ENCODE data around the gene FKBP6.
"Not testable (repeated sequence)": the region's sequence is repeated elsewhere in the genome, so short reads cannot be mapped to it uniquely, and the experiment has no call there.

The FKBP6 gene

DNA sequence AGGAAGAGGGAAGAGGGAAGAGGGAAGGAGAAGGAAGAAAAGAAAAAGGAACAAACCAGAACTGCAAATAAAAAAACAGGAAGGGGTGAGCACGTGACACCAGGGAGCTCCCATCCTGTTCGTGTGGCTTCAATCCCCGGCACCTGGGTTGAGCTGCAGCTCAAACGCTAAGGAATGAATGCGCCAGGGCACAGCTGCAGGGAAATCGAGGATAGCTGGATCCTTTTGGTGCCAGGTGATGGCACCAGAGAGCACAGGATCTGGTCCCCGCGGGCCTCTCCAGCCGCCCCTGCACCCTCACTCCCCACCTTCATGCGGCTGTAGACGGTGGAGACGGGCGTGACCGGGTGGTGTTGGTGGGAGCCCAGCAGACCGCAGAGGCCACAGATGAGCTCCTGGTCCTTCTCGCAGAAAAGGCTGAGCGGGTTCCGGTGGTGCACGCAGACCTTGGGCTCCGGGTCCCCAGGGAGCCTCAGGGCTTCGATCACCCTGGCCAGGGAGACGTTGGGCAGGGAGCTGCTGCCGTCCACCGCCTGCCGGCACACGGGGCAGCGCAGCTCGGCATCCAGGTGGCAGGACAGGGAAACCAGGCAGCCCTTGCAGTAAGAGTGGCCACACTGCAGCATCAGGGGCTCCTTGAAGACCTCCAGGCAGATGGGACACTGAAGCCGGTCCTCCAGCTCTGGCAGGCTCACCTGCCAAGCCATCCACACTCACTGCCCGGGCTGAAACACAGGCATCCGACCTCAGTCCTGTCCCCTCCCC lies 3.7 kb upstream of the FKBP6 start:
- not testable (repeated sequence) for DNase-seq (ENCODE audit: low read depth in 2 of 2)

DNA sequence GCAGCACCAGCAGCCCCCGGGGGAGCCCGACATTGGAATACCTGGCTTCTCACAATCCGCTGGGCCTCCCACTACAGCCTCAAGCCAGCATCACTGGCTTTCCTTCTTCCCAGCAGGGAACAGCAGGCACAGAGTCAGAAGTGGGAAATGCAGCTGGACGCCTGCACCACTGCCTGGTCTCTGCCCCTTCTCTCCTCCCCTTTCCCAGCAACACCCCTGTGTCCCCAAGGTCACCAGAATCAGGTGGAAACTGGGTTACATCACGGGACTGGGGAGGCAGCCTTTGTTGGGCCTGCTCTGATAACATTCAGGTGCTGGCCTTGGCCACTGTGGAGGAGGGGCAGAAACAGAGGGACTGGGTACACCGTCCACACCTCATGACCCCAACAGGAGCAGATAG lies 2.5 kb upstream of the FKBP6 start:
- not testable (repeated sequence) for DNase-seq (ENCODE audit: low read depth in 2 of 2)

DNA sequence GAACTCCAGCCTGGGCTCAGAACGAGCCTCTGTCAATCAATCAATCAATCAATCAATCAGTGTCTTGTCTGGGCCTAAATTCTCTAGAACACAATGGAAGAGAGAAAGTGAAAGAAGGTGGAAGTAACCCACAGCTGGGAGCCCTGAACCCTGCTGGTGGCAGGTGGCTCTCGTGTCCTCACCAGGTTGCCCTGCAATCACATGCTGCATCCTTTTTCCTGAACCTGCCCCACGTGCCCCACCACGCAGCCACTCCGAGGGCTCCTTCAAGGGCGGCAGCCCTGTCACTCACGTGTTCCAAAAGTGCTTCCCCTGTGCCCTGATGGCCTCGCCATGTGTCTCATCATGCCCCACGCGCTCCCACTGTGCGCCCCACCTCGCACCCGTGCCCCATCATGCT lies 512 bp upstream of the FKBP6 start:
- not testable (repeated sequence) for DNase-seq (ENCODE audit: low read depth in 2 of 2)

DNA sequence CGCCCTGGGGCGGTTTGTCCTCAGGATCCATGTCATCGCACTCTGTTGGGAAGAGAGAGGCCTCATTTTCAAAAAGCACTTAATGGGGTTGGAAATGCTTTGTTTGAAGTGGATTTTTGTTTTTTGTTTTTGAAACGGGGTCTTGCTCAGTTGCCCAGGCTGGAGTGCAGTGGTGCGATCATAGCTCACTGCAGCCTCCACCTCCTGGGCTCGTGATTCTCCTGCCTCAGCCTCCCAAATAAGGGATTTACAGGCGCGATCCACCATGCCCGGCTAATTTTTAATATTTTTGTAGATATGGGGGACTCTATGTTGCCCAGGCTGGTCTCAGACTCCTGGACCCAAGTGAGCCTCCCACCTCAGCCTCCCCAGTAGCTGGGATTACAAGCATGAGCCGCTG lies 735 bp downstream of the FKBP6 start:
- DNase-seq (ENCODE audit: low read depth in 2 of 2): no peak

DNA sequence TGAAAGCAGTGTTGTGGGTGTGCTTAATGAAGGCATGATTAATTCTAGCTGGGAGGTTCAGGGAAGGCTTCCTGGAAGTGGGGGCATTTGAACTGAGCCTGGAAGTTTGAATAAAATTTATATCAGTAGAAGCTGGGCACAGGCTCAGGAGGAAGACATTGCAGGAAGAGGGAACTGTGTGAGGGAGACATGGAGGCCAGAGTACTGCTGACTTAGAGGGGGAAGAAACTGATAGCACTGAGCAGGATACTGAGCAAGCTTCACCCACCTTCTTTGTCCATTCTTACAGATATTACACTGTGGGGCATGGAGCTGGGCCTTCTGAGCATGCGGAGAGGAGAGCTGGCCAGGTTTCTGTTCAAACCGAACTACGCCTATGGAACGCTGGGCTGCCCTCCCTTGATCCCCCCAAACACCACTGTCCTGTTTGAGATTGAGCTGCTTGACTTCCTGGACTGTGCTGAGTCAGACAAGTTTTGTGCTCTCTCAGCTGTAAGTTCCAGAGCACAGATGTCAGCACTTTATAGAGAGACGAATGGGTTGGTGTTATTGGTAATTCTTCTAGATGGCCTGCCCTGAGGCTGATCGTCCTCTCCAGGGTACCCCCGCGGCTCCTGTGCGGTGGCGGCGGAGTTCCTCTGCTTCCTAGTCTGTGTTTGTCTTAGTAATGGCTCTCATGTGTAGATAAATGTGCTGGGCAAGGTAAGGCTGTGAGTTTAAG lies 2.1 kb downstream of the FKBP6 start:
- no peak for DNase-seq (ENCODE audit: low read depth in 2 of 2)

DNA sequence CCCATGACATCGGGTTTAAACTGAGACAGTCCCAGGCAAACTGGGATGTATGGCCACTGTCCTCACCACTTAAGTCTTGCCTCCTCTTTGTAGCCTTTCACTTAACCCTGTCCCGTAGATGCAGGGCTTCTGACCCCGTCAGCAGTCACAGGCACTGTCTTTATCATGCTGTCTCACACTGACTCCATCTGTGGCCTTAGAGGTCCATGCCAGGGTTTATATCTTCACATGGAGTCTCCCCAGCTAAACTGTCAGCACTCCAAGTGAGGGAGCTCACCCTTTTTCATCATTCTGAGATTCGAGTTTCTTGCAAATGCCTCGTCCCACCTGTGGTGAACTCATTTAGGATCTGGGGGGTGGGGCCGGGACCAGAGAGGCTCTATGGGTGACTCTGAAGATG lies 2.8 kb downstream of the FKBP6 start:
- DNase-seq (ENCODE audit: low read depth in 2 of 2): no peak

DNA sequence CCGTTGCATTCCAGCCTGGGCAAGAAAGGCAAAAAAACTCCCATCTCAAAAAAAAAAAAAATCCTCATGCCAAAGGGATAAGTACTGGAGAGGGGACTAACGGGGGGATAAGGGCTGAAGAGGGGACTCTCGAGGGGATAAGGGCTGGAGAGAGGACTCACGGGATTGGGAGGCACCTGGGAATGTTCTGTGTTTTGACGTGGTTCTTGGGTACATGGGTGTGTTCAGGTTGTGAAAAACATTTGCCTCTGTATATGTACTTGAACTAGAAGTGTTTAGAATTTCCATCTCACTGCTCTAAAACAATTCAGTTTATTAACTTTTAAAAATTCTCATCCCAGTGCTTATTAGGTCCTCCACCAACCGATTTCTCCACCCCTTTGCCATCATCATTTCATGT lies 4.5 kb downstream of the FKBP6 start:
- no peak for DNase-seq (ENCODE audit: low read depth in 2 of 2)

DNA sequence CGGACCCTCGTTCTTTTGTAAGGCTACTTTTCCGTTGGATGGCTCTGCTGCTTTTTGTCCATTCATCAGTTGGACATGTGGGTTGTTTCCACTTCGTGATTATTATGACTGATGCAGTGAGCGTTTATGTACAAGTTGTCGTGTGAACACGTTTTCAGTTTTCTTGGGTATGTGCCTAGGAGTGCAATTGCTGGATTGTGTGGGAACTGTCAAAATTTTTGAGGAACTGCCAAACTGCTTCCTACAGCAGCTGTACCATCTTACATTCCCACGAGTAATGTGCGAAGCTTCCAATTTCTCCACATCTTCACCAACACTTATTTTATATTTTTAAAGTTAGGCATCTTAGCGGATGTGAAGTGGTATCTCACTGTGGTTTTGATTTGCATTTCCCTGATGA lies 10.4 kb downstream of the FKBP6 start:
- no peak for DNase-seq (ENCODE audit: low read depth in 2 of 2)

DNA sequence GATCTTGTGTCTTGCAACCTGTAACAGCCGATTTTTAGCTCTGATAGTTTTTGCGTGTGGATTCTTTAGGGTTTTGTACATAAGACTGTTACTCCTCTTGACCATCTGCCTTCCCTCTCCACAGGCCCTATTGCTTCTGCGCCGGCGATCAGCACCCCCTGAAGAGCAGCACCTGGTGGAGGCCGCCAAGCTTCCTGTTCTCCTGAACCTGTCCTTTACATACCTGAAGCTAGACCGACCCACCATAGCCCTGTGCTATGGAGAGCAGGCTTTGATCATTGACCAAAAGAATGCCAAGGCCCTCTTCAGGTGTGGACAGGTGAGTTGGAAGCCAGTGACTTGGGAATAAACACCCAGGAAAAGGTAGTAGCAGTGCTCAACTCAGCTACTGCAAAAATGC lies 12.6 kb downstream of the FKBP6 start:
- no peak for DNase-seq (ENCODE audit: low read depth in 2 of 2)

DNA sequence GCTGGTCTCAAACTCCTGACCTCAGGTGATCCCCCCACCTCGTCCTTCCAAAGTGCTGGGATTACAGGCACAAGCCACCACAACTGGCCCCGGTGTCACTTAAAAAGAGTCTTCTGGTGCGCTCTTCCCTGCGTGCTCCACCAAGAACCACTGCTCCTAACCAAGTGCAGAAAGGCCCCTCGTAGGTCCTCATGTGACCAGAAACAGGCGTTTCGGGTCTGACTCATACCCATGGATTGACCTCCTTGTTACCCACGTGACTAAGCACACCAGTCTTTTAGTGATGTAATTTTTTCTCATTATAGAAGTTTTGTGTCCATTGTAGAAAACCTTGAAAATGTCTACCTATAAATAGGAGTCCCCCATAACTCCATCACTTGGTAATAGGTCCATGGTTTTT lies 13.9 kb downstream of the FKBP6 start:
- DNase-seq (ENCODE audit: low read depth in 2 of 2): peak; percentile 32 to 33

DNA sequence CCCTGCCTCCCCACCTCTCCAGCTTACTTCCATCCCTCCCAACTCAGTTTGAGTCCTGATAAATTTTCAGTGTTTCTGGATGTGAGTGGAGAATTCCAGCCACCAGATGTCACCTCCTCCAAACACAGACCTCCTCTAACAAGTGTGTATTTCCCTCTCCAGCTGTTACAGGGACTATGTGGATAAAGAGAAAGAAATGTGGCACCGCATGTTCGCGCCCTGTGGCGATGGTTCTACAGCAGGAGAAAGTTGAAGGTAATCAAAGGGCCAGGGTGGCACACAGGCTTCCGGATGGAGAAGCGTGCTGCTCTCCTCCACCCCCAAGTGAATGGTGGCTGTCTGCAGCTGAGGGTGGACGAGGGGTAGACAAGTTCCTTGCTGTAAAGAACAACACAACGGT lies 14.7 kb downstream of the FKBP6 start:
- peak; percentile 23 to 28 for DNase-seq (ENCODE audit: low read depth in 2 of 2)

DNA sequence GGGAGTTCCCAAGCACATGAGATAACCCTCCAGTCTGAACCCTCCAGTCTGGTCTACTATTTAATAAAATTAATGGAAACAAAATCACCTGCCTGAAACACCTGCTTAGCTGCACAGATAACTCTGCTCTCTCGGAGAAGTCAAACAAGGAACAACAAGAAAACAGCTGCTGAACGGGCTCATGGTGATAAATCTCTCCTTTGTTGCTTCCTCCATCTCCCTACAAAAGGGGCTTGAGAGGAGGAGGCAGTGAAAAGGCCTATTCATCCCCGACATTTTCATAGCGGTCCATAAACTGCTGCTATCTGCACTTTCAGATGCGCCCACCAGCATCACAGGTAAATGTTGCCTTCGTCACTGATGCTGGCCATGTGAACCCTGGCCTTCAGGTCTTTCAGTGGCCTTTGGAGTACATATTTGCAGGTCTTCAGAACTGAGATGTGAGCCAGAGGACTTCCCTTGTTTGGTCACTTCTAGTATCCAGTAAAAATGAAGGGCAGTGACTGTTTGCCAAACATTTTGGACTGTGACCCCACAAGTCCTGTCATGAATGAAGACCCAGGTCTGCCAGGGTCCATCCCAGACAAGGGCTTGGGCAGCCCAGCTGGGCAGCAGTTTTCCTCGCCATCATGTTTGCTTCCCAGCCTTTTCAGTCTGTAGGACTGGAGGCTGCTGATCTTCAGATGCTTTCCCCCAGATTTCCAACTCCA lies 15.9 kb downstream of the FKBP6 start:
- no peak for DNase-seq (ENCODE audit: low read depth in 2 of 2)

DNA sequence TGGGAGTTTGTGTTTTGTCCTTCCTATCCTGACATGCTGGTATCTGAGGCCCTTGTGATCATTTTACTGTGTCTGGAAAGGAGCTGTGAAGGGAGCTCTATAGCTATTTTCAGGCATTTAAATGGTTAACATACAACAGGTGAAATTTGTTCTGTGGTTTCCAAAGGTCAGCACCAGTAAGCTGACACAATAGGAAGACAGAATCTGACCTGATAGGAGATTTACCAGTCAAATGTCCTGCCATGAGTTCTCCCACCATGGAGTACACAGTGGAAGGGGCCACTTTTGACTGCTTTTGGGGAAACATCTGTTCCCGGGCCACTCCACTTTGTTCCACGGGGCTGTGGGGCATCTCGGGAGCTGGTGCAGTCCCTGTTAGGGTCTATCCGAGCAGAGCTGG lies 17.6 kb downstream of the FKBP6 start:
- DNase-seq (ENCODE audit: low read depth in 2 of 2): no peak

DNA sequence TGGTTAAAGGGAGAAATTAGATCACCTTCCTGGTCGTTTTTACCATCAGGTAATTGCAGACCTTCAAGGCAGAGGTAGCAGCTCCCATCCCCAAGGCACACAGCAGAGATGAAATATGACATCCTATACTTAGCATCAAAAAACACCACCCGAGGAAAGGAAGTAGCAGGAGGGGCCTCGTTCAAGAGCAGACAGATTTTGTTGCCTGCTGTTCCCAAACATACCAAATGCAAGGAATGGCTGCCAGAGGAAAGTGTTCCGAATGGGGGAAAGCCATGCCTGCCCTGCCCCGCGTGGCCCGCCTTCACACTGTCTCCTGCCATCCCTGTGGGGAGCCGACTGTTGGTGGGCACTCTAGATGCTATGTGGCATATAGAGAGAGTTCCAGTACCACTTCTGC lies 18.0 kb downstream of the FKBP6 start:
- no peak for DNase-seq (ENCODE audit: low read depth in 2 of 2)

DNA sequence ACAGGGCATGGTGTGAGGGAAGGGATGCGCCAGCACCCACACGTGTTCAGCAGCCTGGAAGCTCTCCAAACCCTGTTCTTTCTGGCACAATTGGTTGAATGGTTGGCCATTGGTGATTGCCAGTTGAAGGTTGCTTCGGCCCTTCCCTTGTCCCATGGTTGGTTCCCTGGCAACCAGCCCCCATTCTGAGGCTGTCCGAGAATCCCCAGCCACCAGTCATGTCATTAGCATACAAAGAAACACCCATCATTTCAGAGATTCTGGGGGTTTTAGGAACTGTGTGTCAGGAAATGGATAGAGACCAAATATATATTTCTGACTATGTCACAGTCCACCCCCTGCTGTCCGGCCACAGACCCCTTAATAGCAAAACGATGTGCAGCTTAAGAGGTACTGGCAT lies 21.8 kb downstream of the FKBP6 start:
- no peak for DNase-seq (ENCODE audit: low read depth in 2 of 2)

DNA sequence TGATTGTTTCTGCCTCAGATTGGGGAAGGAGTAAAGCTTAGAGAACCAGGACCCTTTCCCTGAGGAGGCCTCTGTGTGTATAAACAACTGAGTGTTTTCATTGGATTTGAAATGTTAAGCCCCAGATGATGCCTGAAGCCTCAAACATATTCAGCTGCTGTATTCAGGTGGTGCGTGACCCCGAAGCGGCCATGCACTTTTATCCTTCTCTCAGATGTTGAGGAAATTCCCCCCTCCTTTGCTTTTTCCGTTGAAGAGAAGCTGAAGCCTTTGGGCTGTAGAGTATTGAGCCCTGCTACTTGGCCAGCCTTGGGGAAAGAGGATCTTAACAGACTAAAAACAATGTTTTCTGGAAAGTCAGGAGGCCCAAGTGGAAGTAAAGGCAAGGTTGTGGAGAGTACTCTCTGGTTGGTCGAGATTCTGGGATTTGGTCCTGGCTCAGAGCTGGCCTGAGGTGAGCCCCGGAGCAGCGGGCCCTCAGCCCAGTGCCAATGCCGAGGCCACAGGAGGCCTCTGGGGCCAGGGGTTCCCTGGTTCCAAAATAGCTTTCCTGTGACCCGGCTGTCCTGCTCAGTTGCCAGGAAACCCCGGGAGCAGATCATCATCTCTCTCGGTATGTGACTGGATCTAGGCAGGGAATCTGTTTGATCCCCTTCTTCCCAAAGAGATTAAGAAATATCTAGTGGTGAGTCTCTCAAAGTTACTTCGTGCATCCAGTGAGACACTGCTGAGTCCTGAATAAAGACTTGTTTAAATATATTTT lies 22.5 kb downstream of the FKBP6 start:
- DNase-seq (ENCODE audit: low read depth in 2 of 2): no peak

DNA sequence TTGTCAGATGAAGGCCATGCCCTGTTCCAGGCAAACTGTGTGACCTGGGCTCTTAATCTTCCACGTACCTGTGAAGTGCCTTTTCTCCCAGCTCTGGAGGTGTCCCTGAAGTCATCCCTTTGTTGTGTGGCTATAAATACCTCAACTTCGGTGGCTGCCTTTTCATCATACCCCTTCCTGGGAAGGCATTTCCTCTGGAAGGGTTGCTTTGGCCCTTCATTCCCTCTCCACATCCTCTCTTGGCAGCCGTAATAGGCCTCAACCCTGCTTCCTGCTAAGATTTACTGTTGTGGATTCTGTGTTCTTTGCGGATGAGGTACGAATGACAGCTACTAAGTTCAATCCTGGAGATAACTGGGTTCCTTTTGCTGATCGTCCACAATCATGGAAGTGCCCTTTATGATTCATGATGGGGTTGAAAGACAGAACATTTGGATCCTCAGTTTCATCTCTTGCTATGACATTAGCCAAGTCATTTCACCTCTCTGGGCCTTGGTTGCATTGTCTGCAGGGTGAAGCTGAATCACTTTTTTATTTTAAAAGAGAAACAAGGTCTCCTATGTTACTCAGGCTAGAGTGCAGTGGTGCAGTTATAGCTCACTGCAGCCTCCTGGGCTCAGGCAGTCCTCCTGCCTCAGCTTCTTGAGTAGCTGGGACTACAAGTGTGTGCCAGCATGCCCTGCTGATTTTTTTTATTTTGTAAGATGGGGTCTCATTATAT lies 23.6 kb downstream of the FKBP6 start:
- DNase-seq (ENCODE audit: low read depth in 2 of 2): no peak

DNA sequence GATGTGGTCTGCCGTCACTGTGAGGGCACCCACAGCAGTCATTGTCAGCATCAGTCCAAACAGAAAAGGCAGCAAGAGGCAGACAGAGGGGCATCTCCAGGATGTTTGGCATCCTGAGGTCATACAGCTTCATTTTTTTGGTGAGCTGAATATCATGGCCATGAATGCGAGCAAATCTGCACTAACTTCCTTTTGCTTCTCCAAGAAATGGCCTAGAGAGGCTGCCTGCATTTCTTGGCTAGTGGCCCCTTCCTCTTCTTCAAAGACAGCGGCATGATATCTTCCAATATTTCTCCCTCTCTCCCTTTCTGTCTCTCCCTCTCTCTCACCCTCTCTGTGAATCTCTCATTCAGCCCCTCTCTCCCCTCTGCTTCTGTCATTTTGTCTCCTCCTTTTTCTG lies 24.8 kb downstream of the FKBP6 start:
- DNase-seq (ENCODE audit: low read depth in 2 of 2): no peak

DNA sequence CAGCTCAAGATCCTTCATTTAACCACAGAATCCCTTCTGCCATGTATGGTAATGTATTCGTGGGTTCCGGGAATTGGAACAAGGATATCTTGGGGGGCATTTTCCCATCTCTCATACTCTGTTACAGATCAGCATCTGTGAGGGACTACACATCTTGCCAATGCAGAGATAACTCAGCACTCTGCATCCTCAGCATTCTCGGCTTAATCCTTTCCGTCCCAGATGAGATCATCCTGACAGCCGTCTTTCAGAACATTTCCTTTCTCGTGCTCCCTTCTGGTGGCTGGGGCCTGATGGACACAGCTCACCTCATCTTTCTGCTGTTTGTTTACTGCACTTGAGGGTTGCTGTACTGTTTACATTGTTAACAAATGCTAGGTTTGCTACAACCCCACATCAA lies 25.3 kb downstream of the FKBP6 start:
- no peak for DNase-seq (ENCODE audit: low read depth in 2 of 2)

DNA sequence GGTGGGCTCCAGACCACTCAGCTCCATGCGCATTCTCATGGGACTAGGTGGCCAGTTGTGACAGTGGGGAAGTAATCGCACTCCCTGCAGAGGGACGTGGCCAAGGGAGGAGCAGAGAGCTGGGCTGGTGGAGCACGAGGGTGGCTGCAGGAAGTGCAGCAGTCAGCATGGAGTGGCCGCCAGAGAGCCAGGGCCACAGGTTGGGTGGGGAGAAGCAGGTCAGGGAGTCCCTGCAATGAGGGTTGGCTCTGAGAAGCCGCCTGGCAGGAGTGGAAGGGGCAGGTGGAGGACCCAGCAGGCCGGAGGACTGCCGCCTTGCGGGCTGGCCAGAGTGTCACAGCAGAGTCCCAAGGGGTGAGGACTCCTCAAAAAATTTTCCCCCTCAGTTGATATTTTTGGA lies 26.2 kb downstream of the FKBP6 start:
- DNase-seq (ENCODE audit: low read depth in 2 of 2): no peak

DNA sequence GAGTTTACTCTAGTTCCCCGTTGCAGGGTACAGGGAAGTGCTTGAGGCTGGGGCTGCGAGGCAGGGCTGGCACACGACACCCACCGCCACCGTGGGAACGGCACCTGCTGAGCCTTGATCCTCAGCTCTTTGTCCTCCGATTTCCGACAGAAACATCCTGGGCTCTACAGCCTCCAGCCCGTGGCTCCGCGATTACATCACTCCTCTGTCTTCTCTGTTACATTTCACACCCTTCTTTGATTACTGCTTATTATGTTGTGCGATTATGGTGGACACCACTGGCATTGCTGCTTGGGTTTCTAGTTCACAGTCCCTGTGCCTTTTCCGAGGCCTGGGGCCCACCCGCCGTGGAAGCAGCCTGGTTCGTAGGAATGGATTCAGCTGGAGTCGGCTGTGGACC lies 26.9 kb downstream of the FKBP6 start:
- DNase-seq (ENCODE audit: low read depth in 2 of 2): no peak

DNA sequence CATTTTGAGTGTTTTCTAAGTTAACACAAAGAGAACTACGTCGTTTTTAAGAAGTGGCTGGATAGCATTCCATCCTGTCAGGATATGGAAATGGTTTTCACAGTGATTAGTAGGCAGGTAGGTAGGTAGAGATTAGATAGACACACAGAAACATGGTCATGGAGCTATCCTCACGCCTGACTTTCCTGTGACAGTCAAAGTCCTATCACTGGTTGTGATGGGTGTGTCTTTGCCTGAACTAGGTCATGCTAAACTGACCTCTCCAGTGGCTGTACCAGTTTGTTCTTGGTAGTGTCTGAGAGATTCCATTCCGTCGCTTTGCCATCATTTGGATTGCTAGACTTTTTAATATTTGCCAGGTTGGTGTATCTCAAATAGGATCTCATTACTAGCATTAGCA lies 28.2 kb downstream of the FKBP6 start:
- no peak for DNase-seq (ENCODE audit: low read depth in 2 of 2)
